Measurements from ENCODE around the gene TXLNA.
"Not testable (repeated sequence)": the region's sequence is repeated elsewhere in the genome, so short reads cannot be mapped to it uniquely, and the experiment has no call there.

Gene TXLNA

DNA sequence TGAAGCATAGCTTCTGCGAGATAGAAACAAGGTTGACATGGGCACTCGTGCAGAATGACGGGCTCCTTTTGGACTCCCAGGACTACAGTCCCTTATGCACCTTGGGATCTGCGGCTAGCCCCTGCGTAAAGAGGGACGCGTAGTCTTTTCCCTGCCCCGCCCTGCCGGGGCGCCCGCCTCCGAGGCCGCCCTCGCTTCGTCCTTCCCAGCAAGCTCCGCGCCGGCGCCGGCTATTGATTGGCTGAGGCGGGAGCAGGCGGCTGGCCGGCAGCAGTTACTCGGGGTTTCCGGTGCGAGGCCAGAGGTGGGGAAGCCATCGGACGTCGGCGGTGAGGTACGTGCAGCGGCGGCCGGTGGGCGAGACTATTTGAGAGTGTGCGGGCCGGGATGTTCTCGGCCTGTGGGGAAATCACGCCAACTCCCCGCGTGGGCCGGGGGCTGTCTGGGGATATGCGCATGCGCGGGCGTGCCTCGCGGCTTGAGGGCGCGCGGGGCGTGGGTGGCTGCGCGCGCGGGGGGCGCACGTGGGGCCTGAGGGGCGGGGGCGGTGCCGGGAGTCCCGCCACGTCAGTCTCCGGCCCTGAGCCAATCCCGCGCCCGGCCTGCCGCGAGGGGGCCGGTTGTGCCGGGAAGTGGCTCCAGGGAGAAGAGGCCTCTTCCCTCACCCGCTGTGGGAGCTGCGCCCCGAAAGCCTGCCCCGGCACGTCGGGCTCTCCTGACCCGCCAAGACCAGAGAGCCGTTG lies at the start of gene TXLNA:
TSS of gene TXLNA (plus strand) at position 233 of the 743 bp plus-strand sequence. CDS start 671 bp downstream, outside the sequence.
- DNase-seq: peak; percentile 35

- not testable (repeated sequence) for DNase-seq
These were observed 45.6 kb upstream of the TXLNA start for GRCh38 chr1:32133950-32134280.

- DNase-seq: no peak
These were observed 42.4 kb upstream of the TXLNA start for GRCh38 chr1:32137111-32137510.

GRCh38 chr1:32138965-32139364 lies 40.5 kb upstream of the TXLNA start:
- no peak for DNase-seq

DNA sequence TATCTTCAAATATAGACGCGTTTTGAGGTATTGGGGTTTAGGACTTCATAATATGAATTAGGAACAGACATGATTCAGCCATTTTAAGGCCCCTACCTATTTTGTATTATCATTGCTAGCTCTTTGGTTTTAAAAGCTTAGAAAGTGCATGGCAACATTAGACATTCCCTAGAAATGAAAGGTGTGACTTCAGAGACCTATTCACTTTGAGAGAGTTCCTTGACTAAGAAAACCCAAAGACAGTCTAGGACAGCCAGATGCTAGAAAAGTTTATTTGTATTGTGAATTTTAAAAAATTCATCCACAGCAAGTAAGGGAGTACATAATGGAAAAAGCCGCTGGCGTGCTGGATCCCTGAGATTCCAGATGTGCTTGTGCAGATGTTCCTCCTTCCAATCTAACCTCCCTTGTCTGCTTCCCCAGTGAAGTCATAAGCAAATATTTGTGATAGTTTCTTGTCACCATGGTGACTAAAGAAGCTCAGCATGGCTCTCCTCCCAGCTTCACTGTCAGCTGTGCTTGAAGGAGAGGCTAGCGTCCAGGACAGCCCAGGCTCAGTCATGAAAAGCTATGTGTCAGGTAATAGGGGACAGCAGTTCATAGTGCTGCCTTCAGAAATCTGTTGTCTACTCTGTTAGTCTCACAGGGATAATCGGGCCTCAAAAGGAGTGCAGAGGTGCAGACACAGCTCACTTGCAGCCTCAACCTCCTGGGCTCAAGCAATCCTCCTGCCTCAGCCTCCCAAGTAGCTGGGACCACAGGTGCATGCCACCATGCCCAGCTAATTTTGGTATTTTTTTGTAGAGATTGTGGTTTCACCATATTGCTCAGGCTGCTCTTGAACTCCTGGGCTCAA lies 36.8 kb upstream of the TXLNA start:
- no peak for DNase-seq

- DNase-seq: not testable (repeated sequence)
These were observed 36.2 kb upstream of the TXLNA start for GRCh38 chr1:32143302-32143695.

- DNase-seq: no peak
These were observed 35.4 kb upstream of the TXLNA start for GRCh38 chr1:32144033-32144432.

GRCh38 chr1:32147799-32148198 lies 31.7 kb upstream of the TXLNA start:
- DNase-seq: not testable (repeated sequence)

DNA sequence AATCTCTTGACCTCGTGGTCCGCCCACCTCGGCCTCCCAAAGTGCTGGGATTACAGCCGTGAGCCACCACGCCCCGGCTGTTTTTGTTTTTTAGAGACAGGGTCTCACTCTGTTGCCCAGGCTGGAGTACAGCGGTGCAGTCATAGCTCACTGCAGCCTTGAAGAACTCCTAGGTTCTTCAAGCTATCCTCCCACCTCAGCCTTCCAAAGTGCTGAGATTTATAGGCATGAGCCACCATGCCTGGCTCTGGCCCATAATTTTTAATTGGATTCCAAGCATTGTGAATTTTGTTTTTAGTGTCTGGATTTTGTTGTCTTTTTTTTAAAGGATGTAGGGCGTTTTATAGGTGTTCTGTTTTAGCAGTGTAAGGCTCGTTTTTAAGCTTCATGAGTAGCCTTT lies 28.6 kb upstream of the TXLNA start:
- no peak for DNase-seq

DNA sequence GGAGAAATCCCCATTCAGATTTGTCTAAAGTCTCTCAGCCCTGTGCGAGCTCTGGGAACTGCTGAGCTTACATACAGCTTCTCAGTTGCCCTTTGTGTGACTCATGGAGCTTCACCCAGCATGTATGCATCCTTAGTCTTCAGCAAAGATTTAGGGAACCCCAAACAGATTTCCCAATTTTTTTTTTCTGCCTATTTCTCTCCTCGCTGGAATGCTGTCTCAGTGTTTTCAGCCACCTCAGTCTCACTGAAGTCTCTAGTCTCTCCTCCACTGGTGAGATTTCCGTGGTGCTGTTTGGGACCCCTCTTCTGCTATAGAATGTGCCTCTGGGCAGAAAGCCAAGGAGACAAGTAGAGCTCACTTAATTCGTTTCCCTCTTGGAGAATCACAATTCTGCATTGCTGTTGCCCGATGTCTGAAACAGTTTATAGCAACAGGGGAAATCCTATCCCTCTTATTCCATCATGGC lies 28.1 kb upstream of the TXLNA start:
- no peak for DNase-seq

GRCh38 chr1:32159189-32159588 lies 20.3 kb upstream of the TXLNA start:
- DNase-seq: no peak

- DNase-seq: no peak
These were observed 16.1 kb upstream of the TXLNA start for GRCh38 chr1:32163405-32163804.

- DNase-seq: not testable (repeated sequence)
These were observed 13.8 kb upstream of the TXLNA start for GRCh38 chr1:32165633-32166032.

DNA sequence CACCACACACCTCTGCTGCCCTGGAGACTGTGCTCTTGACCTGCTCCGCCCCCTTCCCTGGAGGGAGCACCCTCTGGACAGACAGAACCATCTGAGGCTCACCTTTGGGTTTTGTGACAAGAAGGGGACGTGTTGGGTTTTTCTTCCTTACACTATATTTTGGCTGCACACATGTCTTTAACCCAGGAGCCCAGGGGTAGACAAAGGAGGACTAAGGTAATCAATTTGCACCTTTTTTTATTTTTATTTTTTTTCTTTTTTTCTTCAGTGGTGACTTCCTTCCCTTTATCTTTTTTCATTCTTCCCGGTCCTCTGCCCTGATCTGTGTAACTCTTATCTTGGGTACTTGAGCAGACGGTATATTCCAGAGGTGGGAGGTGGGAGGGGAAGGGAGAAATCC lies 8.5 kb upstream of the TXLNA start:
- DNase-seq: no peak

GRCh38 chr1:32172621-32173245 lies 6.7 kb upstream of the TXLNA start:
- no peak for DNase-seq

GRCh38 chr1:32178380-32179192 lies 889 bp upstream of the TXLNA start:
- no peak for DNase-seq

- no peak for DNase-seq
These were observed 357 bp upstream of the TXLNA start for GRCh38 chr1:32179193-32179442.

- DNase-seq: no peak
These were observed 948 bp downstream of the TXLNA start for GRCh38 chr1:32180186-32181060.

DNA sequence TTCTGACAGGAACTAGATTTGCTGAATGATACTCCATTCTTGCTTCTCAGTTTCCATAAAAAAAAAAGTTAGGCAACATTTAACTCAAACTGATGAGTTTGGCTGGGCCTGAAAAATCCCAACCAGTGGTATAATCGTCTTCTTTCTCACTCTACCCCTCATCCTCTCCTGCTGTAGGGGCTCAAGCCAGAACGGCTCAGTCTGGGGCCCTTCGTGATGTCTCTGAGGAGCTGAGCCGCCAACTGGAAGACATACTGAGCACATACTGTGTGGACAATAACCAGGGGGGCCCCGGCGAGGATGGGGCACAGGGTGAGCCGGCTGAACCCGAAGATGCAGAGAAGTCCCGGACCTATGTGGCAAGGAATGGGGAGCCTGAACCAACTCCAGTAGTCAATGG lies 1.6 kb downstream of the TXLNA start:
- no peak for DNase-seq

DNA sequence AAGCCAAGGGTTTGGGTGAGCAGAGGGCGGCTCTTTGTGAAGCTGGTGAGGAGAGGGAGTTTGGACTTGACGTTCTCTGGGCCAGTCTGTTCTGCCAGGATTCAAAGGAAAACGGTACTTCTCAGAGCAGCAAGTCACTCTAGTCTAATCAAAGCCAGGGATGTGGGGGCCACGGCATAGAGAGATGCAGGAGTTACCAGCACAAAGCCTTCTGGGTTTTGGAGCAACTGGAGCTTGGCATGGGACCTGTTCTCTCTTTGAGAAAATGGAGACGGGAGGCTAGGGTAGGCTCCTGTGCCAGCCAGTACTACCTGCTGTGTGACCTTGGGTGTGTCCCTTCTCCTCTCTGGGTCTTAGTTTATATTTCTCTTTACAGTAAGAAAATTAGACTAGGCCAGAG lies 2.1 kb downstream of the TXLNA start:
- DNase-seq: no peak

DNA sequence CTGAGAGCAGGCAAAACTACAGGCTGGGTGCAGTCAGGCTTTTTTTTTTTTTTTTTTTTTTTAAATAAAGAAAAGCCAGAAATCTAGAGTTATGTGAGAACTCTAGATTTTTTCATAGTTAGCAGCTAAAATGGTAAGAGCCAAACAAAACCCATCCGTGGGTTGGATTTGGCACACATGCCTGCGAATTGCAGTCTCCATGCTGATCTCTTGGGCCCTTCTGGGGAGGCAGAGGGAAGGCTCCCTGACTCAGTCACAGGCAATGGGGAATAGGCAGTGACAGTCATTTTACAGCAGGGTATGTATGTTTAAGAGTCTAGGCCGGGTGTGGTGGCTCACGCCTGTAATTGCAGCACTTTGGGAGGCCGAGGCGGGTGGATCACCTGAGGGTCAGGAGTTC lies 2.6 kb downstream of the TXLNA start:
- no peak for DNase-seq

DNA sequence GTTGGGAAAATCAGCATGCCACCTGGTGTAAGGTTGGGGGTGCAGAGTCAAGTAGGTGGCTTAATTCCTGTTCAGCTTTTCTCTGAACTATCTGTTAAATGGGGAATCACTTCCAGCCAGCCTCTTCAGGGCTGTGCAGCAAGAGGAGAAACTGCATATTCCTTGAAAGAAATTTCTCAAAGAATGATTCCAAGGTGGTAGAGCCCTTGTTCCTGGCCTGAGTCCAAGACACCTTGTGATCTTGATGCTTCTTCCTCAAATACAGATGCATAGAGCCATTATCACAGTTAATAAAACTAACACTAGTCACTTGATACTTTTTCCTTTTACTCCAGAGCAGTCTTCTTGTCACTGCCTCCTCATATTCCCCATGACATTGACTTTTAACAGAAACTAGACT lies 5.2 kb downstream of the TXLNA start:
- DNase-seq: no peak
